GM21576 (cell line): ENCODE measurements around the gene HOXC4.

Experiments used
- ATAC-seq: cut with Tn5 transposase; IDR thresholded peaks from one replicate; pipeline ENCODE4 v1.9.1; 2021; ENCODE audit warnings: mild to moderate bottlenecking, moderate library complexity; ENCODE audit not compliant: unreplicated experiment

HOXC4 gene

DNA sequence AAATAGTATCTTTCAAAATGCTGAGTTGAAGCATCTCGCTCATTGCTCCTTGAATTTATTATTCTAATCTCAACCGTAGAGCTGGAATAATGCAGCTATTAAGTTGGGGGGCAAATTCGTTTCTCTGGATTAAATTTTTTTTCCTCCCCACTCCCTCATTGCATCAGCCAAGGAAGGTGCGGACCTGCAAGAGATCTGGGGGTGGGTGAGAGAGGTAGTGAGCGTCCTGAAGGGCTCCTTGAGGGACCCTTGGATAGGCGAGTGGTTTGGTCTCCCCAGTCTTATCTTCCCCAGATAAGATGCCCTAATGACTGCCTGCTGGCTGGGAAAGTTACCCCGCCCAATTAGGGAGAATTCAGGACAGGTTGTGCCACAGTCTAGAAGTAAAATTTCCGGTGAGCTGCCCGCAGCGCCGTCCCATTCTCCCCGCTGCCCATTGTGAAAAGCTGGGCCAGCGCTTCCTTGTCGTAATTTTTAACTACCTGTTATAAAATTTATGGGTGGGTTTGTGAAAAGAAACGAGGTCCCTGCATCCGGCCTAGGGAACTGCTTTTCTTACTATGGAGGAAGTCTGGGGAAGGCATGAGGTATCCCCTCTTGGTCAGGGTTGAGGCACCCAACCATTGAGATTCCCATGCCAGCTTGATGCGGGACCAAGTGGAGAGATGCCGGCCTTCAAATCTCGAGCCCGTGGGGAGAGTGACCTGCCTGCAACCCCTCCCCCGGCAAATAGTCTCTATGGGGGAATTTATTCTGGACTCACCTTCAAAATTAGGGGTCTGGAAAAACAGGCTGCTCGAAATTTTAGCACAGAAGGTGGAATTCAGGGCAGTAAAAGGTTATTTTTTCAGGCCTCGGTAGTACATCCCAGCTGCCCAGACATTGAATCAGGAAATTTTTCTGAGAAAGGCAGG is 38.4 kb upstream of the HOXC4 start:
- no peak for ATAC-seq

- no peak for ATAC-seq
Measured at GRCh38 chr12:54016051-54016450, 37.6 kb upstream of the HOXC4 start.

- no peak for ATAC-seq
Measured at GRCh38 chr12:54016478-54016964, 37.1 kb upstream of the HOXC4 start.

- ATAC-seq, result peak; percentile 37
Measured at GRCh38 chr12:54017027-54017788, 36.4 kb upstream of the HOXC4 start.

DNA sequence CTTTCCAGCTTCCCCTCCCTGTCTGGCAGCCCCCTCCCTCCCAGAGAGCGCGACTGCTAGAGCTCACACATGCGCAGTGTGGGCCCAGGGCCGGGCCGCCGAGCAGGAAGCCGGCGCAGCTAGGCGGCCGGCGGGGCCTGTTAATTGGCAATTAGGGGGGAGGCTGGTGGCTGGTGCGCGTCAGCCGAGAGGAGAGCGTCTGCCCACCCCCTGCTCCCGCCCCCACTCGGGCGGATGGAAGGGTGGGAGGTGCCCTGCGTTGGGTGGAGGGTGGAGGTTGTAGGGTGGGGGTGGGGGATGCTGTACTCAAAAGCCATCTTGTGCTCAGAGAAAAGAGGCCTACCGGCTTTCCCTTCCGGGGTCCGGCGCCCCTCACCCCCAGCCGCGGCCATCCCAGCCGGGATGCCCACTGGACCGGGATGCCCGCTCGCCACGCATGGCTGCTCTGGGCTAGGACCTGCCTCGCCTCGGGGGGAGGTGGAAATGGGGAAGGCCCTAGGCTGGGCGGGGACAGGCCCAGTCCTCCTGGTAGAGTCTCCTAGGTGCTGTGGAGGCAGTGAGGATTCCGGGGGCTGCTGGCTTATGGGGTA is 35.7 kb upstream of the HOXC4 start:
- peak; percentile 72 for ATAC-seq

DNA sequence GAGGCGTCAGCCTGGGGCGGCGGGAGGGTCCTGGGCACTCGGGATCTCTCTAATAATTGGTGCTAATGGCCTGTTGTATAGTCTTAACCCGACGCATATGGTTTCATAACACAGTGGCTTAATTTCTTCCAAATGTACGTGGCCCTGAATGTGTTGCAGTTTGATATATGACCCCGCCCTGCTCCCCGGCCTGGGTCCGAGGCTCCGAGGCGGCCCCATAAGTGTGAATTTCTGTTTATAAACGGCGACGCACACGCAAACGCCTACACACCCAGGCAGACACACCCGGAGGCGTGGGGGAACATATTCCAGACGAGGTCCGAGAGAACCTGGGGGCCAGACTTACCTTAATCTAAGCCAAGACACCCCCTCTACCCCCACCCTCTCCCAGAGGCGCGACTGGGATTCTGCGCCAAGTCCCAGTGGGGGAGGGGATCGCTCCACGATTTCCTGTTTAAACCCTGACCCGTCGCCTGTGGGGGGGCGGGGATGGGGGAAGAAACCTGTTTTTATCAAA is 35.1 kb upstream of the HOXC4 start:
- no peak for ATAC-seq

- ATAC-seq, result no peak
Measured at GRCh38 chr12:54019091-54019811, 34.4 kb upstream of the HOXC4 start.

GRCh38 chr12:54019924-54020590 is 33.6 kb upstream of the HOXC4 start:
- no peak for ATAC-seq

DNA sequence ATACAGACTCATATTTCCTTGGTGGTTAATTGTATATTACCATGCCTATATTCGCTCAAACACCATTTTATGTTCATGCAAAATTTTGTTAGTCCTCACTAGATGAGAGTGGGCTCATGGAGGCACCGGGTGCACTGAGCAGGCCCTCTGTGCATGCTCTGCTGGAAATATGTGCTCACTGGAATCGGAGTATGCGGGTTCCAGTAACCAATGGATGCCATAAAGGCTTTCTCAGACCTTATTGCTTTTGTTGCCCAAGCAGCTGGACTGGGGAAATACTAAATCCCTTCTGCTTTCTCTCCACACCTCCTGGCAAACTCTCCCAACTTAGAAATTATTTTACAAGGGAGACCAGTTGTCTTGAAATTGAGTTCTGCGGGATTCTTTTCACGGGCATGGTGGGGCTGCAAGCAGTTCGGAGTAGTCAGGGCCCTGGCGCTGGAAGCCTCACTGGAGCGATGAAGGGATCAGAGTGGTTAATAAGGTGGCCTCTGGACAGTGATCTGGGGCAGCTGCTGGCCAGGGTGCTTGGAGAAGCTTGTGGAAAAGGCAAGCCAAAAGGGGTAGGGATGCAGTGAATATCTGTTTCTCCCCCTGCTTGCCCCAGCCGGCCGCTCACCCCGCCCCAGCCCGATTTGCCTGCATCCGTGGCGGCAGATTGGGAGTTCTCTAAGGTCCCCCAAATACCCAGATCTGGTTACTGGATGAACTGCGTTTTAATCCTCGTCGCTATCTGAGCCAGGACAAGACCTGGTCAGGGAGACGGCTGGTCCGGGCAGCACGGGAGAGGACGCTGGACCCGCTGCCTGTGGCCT is 32.8 kb upstream of the HOXC4 start:
- no peak for ATAC-seq

DNA sequence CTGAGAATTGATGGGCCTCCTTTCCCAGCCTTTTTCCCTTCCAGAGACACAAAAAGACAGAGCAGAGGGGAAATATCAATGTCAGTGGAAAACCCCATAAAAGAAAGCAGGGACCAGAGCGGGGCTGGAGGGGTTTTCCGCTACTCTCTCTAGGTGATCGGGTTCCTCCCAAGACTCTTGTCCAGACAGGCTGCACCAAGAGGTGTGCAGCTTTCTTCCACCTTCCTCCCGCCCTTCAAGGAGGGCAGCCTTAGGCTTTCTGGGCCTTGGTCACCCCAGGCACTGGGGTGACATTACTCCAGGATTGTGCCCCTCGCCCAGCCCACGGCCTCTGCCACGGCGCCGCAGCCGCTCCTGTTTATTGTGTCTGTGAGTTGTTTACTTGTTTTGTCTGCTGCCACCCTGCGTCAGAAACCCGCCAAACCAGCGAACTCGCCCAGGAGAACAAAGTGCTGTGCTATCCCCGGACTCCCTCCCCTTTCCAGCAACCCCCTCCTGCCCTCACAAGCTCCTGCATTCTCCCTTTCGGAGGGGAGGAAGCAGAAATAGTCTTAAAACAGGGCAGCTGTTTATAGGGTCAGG is 32.1 kb upstream of the HOXC4 start:
- ATAC-seq, result no peak

- no peak for ATAC-seq
Measured at GRCh38 chr12:54022960-54023884, 30.4 kb upstream of the HOXC4 start.

DNA sequence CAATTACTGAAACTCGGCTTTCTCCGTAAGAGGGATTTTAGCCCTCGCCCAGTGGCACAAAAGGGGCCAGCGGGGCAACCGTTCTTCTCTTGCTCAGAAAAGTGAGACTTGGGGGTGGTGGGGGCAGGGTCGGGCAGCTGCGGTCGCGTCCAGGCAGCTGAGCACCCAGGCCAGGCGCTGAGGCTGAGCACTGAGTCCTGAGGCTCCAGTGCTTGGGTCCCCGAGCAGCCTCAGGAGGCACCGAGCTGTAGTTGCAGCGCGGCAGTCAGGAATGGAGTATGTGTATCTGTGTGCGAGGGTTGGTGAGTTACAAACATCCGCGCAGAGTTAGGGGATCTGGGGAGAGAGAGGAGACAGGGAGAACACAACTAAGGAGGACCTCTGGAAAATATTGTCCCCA is 29.5 kb upstream of the HOXC4 start:
- ATAC-seq, result no peak

DNA sequence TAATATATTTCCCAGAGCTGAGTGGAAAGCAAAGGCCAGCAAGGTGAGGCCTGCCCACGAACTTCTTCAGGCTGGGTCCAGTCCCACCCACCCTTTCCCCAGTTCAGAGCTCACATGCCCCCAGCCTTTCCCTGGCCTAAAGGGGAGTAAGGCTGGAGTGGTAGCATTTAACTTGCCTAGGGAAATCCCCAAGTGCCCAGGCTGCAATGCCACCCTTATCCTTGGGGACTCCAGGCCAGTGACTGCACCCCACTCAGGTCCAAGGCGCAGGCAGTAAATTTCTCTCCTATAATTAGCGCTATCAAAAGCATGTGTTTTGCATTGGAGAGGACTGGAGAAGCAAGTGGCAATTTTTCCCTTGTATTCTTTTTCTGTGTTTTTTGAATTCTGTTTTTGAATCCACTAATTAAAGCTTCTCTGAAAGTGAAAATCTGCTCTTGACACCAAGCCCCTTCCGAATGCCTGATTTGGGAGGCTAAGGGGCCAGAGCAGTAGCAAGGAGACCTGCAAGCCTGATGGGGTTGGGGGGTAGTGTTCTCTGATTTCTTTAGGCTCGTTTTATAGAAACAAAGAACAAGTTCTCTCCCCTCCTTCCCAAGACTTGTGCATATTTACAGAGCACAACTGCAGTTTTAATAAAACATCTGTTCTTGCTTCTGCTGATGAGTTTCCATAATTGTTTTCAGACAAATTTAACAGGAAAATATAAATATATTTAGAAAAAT is 28.9 kb upstream of the HOXC4 start:
- ATAC-seq, result no peak

DNA sequence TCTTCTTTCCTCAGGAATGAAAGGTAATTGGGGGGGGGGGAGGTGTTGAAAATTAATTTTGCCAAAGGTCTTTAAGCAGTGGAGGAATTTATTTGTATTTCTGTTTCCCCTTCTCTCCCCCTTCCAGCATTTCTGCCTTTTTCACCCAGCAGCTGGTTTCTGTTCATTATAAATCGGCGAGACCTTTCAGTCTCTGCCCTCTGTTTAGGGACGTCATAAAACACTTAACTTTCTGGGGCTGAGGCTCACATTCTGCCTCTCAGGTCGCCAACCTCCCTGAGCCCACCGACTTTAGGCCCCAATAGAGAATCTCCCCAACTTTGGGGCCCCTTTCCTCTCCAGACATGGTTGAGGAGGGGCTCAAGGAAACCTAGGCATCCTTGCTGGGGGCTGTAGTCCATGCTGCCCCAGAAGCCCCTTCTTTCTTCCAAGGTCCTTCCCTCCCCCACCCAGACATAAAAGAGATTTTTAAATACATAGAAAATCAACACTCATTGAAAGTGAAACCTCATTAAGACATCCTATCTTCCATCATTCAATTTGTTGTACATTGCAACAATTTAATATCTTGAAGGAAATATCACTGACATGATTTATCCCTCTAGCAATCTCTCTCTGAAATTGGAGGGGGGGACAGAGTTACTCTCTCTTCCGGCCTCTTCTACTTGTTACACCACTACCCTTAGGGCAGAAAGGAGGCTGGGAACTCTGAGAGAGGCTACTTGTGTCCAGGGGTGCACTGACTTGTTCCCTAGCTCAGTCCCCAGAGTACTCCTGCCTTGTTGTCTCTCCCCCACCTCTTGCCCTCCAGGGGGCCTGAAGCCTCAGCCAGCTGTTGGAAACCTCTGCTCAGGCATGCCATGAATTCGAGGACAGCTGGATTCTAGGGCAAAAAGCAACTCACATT is 27.9 kb upstream of the HOXC4 start:
- no peak for ATAC-seq

- ATAC-seq, result no peak
Measured at GRCh38 chr12:54026640-54027441, 26.8 kb upstream of the HOXC4 start.
